HUES6 (cell line): ENCODE measurements around the gene KDSR.
"Not testable (repeated sequence)": the region's sequence is repeated elsewhere in the genome, so short reads cannot be mapped to it uniquely, and the experiment has no call there.

Experiments used
- H3K27ac ChIP-seq: 2 replicates; pipeline ENCODE4 v1.7.0; 2013; ENCODE audit warnings: low read depth, mild to moderate bottlenecking, low read length, inconsistent platforms
- H3K27me3 ChIP-seq: 2 replicates; pipeline ENCODE4 v1.6.1; 2013; ENCODE audit warnings: low read length; ENCODE audit not compliant: control insufficient read depth, insufficient read depth
- H3K36me3 ChIP-seq: 2 replicates; pipeline ENCODE4 v1.6.1; 2013; ENCODE audit warnings: low read length; ENCODE audit not compliant: control insufficient read depth, insufficient read depth
- H3K4me1 ChIP-seq: 2 replicates; pipeline ENCODE4 v1.6.1; 2013; ENCODE audit warnings: low read length; ENCODE audit not compliant: control insufficient read depth, insufficient read depth
- H3K4me3 ChIP-seq: 2 replicates; pipeline ENCODE4 v1.5.1; 2013; ENCODE audit warnings: low read depth, low read length
- H3K9ac ChIP-seq: one replicate; pipeline ENCODE4 v1.6.1; 2013; ENCODE audit warnings: mild to moderate bottlenecking, low read length
- H3K9me3 ChIP-seq: 2 replicates; pipeline ENCODE4 v1.6.1; 2013; ENCODE audit warnings: low read depth, low read length; ENCODE audit not compliant: control insufficient read depth, insufficient read depth

Gene KDSR

GRCh38 chr18:63366213-63367052, 573 bp downstream of the KDSR start:
- Histone ChIP-seq H3K27ac (peak overlapping the region; percentile 84; the same call in 1 of the 2 replicates), H3K36me3 (peaks cover 13% of the 10 kb centered on the region), H3K4me1 (peaks cover 2% of the 10 kb centered on the region; the same call in 1 of the 2 replicates), H3K4me3 (peak overlapping the region; percentile 72), H3K9me3 (peaks cover 14% of the 10 kb centered on the region), H3K9ac (peak overlapping the region; percentile 92), H3K27me3 (no peaks in the 10 kb centered on the region)

- Histone ChIP-seq H3K4me1 (peaks cover 2% of the 10 kb centered on the region; the same call in 1 of the 2 replicates), H3K9me3 (peaks cover 14% of the 10 kb centered on the region), H3K36me3 (peaks cover 13% of the 10 kb centered on the region), H3K27ac (no peak overlapping the region; the same call in 1 of the 2 replicates), H3K4me3 (peak overlapping the region; percentile 72), H3K27me3 (no peaks in the 10 kb centered on the region), H3K9ac (peak overlapping the region; percentile 92)
Measured at GRCh38 chr18:63365876-63366212, 1.2 kb downstream of the KDSR start.

DNA sequence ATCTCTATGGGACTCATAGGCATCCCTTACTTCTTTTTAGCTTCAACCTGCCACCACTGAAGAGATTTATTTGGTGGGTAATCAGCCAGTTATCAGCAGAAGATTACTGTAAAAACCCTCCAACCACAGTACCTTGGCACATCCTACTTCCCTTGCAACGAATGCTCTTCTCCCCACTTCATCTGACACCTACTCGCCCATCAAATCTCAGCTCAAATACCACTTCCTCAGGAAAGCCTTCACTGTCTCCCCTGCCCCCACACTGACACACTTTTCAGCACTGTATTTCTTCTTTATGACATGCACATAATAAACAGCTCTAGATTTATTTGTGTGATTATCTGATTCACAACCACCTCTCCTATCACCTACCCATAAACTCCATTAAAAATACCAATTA, 3.1 kb downstream of the KDSR start:
- Histone ChIP-seq H3K4me3 (no peak overlapping the region), H3K27me3 (no peaks in the 10 kb centered on the region), H3K27ac (no peak overlapping the region), H3K36me3 (peaks cover 31% of the 10 kb centered on the region), H3K9ac (no peak overlapping the region), H3K9me3 (peaks cover 6% of the 10 kb centered on the region; the same call in 1 of the 2 replicates), H3K4me1 (peaks cover 2% of the 10 kb centered on the region; the same call in 1 of the 2 replicates)

DNA sequence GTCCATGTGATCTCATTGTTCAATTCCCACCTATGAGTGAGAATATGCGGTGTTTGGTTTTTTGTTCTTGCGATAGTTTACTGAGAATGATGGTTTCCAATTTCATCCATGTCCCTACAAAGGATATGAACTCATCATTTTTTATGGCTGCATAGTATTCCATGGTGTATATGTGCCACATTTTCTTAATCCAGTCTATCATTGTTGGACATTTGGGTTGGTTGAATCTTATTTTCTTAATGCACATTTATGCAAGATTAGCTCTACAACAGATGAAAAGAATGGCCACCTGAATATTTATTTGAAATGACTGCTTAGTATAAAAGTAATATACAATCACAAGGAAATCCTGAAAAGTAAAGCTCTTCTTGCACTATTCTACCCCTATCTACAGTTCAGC, 3.6 kb downstream of the KDSR start:
- not testable (repeated sequence) for H3K27ac ChIP-seq, H3K4me1 ChIP-seq
- H3K36me3 ChIP-seq: peaks cover 32% of the 10 kb centered on the region

GRCh38 chr18:63356272-63356896, 10.6 kb downstream of the KDSR start:
- no peak overlapping the region for H3K27ac ChIP-seq
- H3K36me3 ChIP-seq: peaks cover 81% of the 10 kb centered on the region
- no peaks in the 10 kb centered on the region for H3K27me3 ChIP-seq
- H3K9ac ChIP-seq: no peak overlapping the region
- no peaks in the 10 kb centered on the region for H3K4me1 ChIP-seq
- H3K9me3 ChIP-seq: no peaks in the 10 kb centered on the region
- no peak overlapping the region for H3K4me3 ChIP-seq

More for the DNA sequence above, 3.6 kb downstream of the KDSR start:
- H3K4me3 ChIP-seq, H3K9ac ChIP-seq, H3K27me3 ChIP-seq, H3K9me3 ChIP-seq: not testable (repeated sequence)

GRCh38 chr18:63350230-63350629, 16.8 kb downstream of the KDSR start:
- Histone ChIP-seq H3K9ac (no peak overlapping the region), H3K36me3 (peaks cover 93% of the 10 kb centered on the region), H3K4me3 (no peak overlapping the region), H3K27me3 (no peaks in the 10 kb centered on the region), H3K4me1 (no peaks in the 10 kb centered on the region), H3K27ac (no peak overlapping the region), H3K9me3 (no peaks in the 10 kb centered on the region)

DNA sequence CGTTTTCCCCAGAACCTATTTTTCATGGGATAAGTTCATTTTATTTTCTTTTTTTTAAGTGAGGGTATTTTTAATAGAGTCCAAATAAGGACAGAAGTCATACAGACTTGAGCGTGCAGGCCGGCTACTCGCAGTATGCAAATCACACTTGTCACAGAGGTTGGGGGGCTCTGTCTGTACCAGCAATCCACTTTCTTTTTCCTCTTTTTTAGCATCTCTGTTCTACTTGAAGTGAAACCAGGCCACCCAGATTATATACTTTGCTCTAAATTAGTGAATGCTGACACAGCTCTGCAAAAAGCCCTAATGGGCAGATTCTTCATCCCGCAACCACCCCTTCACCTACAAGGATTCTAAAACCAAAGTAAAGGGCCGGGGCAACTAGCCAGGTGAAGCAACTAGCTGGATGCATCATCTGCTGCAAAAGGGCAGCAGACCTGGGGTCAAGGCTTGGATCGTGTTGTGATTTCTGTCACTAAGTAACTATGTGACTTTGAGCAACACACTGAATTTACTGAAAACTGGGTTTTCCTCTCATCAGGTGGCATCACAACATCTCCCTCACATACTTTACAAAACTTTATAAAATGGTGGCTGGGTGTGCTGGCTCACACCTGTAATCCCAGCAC, 18.4 kb downstream of the KDSR start:
- H3K4me3 ChIP-seq: no peak overlapping the region
- no peak overlapping the region for H3K9ac ChIP-seq
- H3K4me1 ChIP-seq: no peaks in the 10 kb centered on the region
- no peaks in the 10 kb centered on the region for H3K27me3 ChIP-seq
- H3K36me3 ChIP-seq: peaks cover 93% of the 10 kb centered on the region
- no peak overlapping the region for H3K27ac ChIP-seq
- no peaks in the 10 kb centered on the region for H3K9me3 ChIP-seq

- peaks cover 89% of the 10 kb centered on the region for H3K36me3 ChIP-seq
- 0 out of 2 replicates have a peak overlapping the region, but pooled peaks have one; percentile 47 for H3K27ac ChIP-seq
- H3K9ac ChIP-seq: no peak overlapping the region
- no peak overlapping the region for H3K4me3 ChIP-seq
- H3K4me1 ChIP-seq: no peaks in the 10 kb centered on the region
- H3K27me3 ChIP-seq: no peaks in the 10 kb centered on the region
- H3K9me3 ChIP-seq: no peaks in the 10 kb centered on the region
Measured at GRCh38 chr18:63346480-63347183, 20.4 kb downstream of the KDSR start.

DNA sequence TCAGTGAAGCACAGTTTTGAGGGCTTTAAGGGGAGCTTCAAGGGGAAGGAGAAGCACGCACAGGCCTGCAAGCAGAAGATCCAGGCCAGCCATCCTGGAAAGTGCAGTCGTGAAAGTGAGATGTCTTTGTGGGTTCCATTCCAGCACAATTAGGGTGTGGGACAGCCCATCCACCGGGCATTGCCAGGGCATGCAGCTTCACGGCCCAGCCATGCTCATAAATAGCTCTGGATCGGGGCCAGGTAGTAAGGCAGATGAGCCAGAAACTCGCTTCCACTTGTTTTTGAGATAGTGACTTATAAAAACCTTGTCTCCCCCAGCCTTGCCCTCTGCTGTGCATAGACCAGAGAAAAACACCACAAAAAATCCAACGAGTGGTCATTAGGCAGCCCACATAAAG, 21.0 kb downstream of the KDSR start:
- H3K4me3 ChIP-seq: no peak overlapping the region
- H3K4me1 ChIP-seq: no peaks in the 10 kb centered on the region
- H3K27ac ChIP-seq: no peak overlapping the region
- no peak overlapping the region for H3K9ac ChIP-seq
- no peaks in the 10 kb centered on the region for H3K27me3 ChIP-seq
- H3K9me3 ChIP-seq: no peaks in the 10 kb centered on the region
- H3K36me3 ChIP-seq: peaks cover 84% of the 10 kb centered on the region

GRCh38 chr18:63344918-63345317, 22.1 kb downstream of the KDSR start:
- Histone ChIP-seq H3K9ac (no peak overlapping the region), H3K27me3 (no peaks in the 10 kb centered on the region), H3K27ac (no peak overlapping the region; the same call in 1 of the 2 replicates), H3K4me1 (peaks cover 9% of the 10 kb centered on the region), H3K9me3 (no peaks in the 10 kb centered on the region), H3K36me3 (peaks cover 80% of the 10 kb centered on the region), H3K4me3 (no peak overlapping the region)
